ENCODE data around the gene SNAP25. TPM values are rescaled to one million over a fixed set of nuclear protein-coding genes. Genes with fewer than 3 reads are reported as not detected.

SNAP25 gene
- total and polyA plus RNA-seq, 8 donors = 1.5 to 11.7 (median 6.8) TPM

DNA sequence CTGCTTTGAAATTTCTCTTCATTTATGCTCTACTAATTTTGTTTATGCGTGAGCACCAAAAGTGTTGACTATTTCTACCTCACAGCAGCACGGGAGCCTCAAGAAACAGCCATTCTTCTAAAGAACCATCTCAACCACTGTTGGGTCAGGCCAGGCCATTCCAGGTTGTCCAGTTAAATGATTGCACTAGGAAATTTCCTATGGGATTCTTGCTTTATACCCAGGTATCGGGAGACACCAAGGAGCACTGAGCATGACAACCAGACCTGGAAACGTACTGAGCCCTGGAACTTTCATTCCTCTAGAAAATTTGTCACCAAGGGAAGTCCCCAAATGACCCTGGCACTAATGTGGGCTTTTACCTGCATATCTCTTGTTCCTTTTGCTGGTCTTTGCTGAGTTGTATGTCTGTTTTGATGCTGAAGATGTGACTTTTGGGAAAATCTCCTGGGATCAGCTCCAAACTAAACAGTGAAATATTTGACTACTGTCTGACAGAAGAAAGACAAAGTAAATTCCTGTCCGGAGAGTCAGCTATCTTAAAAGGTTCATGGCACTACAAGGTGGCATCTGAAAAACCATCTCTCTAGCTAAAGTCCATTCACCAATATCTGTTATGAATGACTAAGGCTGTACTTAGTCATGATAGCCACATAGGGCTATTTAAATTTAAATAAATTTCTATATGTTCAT is 70.5 kb downstream of the SNAP25 start:
- Histone ChIP-seq H3K9me3 (no peaks in the 10 kb centered on the region), H3K4me3 (no peak overlapping the region)
- intact Hi-C loops (cut with DNase I) = no loop called here

DNA sequence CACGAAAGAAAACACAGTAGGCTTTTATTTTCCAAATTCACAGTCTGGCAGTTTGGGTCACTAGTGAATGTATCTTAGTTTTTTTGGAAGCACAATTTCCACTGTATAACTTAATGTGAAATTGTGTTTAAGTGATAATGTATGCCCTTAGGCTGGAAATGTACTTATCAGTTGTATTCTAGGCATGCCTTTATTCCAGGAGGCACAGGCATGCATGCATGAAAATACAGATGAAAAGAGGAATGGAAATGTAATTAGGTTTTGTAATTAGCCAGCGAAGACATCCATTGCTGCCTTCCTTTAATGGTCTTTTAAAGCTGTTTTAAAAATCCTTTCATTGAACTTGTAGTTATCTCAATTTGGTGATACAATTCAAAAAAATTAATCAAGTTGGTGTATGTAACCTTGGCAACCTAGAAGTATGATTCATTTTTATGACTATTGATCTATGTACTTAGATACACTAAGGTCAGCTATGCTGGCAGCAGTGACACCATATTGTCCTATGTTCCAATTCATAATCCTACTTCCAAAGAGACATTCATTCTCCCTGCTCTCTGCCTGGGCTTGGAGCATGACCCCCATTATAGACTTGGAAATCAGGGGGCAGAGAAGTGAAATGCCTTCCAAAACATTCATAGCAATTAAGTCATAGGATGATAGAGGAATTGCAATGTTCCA is 73.1 kb downstream of the SNAP25 start:
- Histone ChIP-seq H3K4me3 (no peak overlapping the region), H3K27me3 (no peaks in the 10 kb centered on the region), H3K9me3 (no peaks in the 10 kb centered on the region), H3K27ac (no peak overlapping the region), H3K36me3 (no peaks in the 10 kb centered on the region), H3K4me1 (no peaks in the 10 kb centered on the region)
- DNase-seq = no peak
- TF ChIP-seq, protein P1, sequence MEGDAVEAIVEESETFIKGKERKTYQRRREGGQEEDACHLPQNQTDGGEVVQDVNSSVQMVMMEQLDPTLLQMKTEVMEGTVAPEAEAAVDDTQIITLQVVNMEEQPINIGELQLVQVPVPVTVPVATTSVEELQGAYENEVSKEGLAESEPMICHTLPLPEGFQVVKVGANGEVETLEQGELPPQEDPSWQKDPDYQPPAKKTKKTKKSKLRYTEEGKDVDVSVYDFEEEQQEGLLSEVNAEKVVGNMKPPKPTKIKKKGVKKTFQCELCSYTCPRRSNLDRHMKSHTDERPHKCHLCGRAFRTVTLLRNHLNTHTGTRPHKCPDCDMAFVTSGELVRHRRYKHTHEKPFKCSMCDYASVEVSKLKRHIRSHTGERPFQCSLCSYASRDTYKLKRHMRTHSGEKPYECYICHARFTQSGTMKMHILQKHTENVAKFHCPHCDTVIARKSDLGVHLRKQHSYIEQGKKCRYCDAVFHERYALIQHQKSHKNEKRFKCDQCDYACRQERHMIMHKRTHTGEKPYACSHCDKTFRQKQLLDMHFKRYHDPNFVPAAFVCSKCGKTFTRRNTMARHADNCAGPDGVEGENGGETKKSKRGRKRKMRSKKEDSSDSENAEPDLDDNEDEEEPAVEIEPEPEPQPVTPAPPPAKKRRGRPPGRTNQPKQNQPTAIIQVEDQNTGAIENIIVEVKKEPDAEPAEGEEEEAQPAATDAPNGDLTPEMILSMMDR (IDR thresholded peaks at IDR 0.05) = no peak
- intact Hi-C loops (cut with DNase I) = no loop called here
- no peak for ATAC-seq

More for the DNA sequence above, 70.5 kb downstream of the SNAP25 start:
- DNase-seq = no peak
- Histone ChIP-seq H3K4me1 (no peaks in the 10 kb centered on the region), H3K27ac (no peak overlapping the region), H3K36me3 (no peaks in the 10 kb centered on the region), H3K27me3 (no peaks in the 10 kb centered on the region)
- ATAC-seq = no peak
- TF ChIP-seq, protein P1 (IDR thresholded peaks at IDR 0.05) = no peak

DNA sequence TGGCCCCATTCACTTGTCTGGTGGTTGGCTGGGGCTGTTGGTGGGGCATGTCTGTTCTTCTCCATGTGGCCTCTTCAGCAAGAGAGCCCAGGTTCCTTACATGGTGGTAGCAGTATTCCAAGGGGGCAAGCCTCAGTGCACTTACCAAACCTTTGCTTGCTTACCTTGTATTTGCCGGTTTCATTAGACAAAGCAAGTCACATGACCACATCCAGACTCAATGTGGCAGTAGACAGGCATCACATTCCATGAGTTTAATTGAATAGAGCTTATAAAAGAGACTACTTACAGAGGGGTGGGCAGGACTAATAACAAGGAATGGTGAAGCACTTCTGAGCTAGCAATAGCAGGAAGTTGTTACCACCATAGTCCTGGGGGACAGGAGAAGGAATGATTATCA is 78.6 kb downstream of the SNAP25 start:
- H3K27me3 ChIP-seq = no peaks in the 10 kb centered on the region
- H3K36me3 ChIP-seq = no peaks in the 10 kb centered on the region
- no peaks in the 10 kb centered on the region for H3K4me1 ChIP-seq
- intact Hi-C loops (cut with DNase I) = no loop called here
- ATAC-seq (no peak), DNase-seq (no peak)
- H3K9me3 ChIP-seq = no peaks in the 10 kb centered on the region
- H3K4me3 ChIP-seq = no peak overlapping the region
- H3K27ac ChIP-seq = no peak overlapping the region
- TF ChIP-seq, protein P1 (IDR thresholded peaks at IDR 0.05) = no peak

DNA sequence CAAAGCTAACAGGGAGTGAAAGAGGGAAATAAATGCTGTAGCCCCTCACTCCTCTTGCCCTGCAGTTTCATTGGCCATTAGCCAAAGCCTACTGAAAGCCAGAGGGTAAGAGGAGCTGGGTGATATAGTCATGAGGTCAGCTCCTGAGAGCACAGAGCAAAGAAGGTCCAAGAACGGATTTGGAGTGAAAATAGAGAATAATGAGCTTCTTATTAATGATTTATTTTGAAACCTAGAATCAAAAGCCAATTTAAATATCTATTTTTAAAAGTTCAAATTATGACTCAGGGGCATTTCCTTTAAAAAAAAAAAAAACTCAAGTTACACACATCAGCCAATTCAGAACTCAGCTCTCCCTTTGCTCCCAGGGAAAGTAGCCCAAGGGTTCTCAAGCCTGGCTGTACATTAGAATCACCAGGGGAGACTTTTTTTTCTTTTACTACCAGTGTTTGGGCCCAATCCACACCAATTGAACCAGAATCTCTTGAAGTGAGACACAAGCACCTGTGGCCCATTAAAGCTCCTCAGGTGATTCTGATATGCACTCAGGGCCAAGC is 79.1 kb downstream of the SNAP25 start:
- Histone ChIP-seq H3K27me3 (no peaks in the 10 kb centered on the region), H3K4me1 (no peaks in the 10 kb centered on the region), H3K9me3 (no peaks in the 10 kb centered on the region), H3K27ac (no peak overlapping the region), H3K4me3 (no peak overlapping the region), H3K36me3 (no peaks in the 10 kb centered on the region)
- intact Hi-C loops (cut with DNase I) = no loop called here
- DNase-seq = no peak
- ATAC-seq = no peak
- TF ChIP-seq, protein P1 (IDR thresholded peaks at IDR 0.05) = no peak
